GM10266 (cell line): Measurements from ENCODE around the gene CLDN9.

Source experiments
- DNase-seq: peaks from one replicate; pipeline ENCODE4 v3.0.0; 2012; ENCODE audit errors: extremely low spot score
- CTCF ChIP-seq: IDR thresholded peaks from 2 replicates; pipeline ENCODE4 v1.5.1; 2012; ENCODE audit warnings: mild to moderate bottlenecking, low read depth; ENCODE audit not compliant: control insufficient read depth, insufficient read depth; ENCODE audit errors: missing control alignments

Gene CLDN9, protein sequence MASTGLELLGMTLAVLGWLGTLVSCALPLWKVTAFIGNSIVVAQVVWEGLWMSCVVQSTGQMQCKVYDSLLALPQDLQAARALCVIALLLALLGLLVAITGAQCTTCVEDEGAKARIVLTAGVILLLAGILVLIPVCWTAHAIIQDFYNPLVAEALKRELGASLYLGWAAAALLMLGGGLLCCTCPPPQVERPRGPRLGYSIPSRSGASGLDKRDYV

DNA sequence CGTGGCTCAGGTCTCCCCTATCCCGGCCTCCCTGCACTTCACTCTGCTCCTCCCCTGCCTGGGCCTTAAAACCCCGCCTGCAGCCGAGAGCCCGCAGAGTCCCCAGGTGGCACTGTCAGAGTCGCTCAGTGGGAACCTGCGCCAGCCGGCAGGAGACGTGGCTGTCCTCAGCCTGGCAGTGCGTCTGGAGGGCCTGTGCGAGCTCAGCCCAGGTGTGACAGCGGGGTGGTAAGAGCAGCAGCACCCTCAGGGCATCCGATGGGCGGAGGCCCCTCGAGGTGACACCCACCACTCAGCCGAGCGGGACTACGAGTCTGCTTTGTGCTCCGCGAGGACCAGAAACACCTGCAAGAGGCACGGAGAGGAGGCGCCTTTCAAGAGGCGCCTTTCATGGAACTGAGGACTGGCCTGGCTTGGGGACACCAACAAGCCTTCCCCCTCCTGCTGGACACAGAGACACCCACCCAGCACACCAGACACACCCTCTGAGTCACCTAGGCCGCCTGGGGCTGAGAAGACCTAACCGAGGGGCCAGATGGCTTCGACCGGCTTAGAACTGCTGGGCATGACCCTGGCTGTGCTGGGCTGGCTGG, at the start of gene CLDN9:
Gene CLDN9 (plus strand): TSS at position 96 of the 593 bp plus-strand sequence. CDS start 440 bp downstream, at position 536.
- DNase-seq: no peak
- no peak for TF ChIP-seq CTCF

DNA sequence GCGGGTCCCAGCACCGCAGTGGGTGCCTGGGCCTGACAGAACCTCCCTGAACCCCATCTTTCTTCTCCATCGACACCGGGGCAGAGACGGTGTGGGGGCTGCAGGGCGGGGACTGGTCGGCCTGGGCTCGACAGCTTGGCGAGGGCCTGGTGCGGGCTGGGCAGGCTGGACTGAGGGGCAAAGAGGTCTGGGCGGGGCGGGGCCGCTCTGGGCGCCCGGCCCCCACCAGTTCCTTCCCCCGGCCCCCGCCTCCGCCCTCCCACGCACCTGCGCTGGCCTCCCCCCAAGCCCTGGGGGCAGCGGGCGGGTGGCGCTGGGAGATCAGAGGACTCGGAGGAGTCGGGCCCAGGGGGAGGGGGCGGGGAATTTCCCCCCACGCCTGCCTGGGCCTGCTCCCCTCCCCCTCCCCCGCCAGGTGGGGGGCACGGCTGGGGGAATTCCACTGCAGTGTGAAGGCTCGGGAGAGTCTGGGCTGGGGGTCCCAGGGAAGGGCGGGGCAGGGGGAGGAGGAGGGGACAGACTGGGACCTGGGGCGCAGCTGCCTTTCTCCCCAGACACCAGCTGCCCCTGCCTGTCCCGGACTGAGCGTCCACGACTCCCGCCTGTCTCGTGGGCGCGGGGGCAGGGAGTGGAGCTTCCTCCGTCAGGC, 49.5 kb upstream of the CLDN9 start:
- no peak for TF ChIP-seq CTCF
- peak; percentile 67 for DNase-seq

- no peak for TF ChIP-seq CTCF
- DNase-seq: peak; percentile 76
Observed at GRCh38 chr16:2963723-2964474, 48.8 kb upstream of the CLDN9 start, which contains the start of gene KREMEN2. TSS of gene KREMEN2 (plus strand) at chr16:2964275. CDS start at chr16:2964521, 246 bp downstream.

- DNase-seq: peak; percentile 95
- TF ChIP-seq CTCF: no peak
Observed at GRCh38 chr16:2964475-2965336, 48.0 kb upstream of the CLDN9 start.

GRCh38 chr16:2966043-2966807, 46.5 kb upstream of the CLDN9 start:
- DNase-seq: no peak
- TF ChIP-seq CTCF: no peak

GRCh38 chr16:2966808-2967191, 45.9 kb upstream of the CLDN9 start:
- TF ChIP-seq CTCF: no peak
- no peak for DNase-seq
